Tibial nerve (tissue), 4 donors: Measurements from ENCODE around the gene DLG1.

ENCODE experiments used
- CTCF ChIP-seq, 5 experiments: fragments of 200-600 bp in 3 of 5; fragments of 450-650 bp in 2 of 5; sonication (generic) in 3 of 5; IDR thresholded peaks; one replicate each; pipeline ENCODE4 v1.5.1; 2016 to 2019; ENCODE audit warnings: antibody characterized with exemption in 5 of 5, mild to moderate bottlenecking in 3 of 5, moderate library complexity in 2 of 5
- EP300 ChIP-seq, 2 donors: sonication (generic); formaldehyde crosslinking; IDR thresholded peaks; one replicate each; pipeline ENCODE4 v1.6.1; 2017; ENCODE audit warnings: antibody characterized with exemption in 2 of 2, mild to moderate bottlenecking in 1 of 2
- POLR2A ChIP-seq, 2 donors: fragments of 450-650 bp; IDR thresholded peaks; one replicate each; pipeline ENCODE4 v1.6.1; 2017; ENCODE audit warnings: antibody characterized with exemption in 2 of 2, mild to moderate bottlenecking in 2 of 2, moderate library complexity in 2 of 2

GRCh38 chr3:196994056-196994455 lies 304.4 kb downstream of the DLG1 start:
- no peak for TF ChIP-seq POLR2A (IDR thresholded peaks at IDR 0.05)
- TF ChIP-seq CTCF (IDR thresholded peaks at IDR 0.05), result no peak
- no peak for TF ChIP-seq EP300 (IDR thresholded peaks at IDR 0.05)
